Stimulated activated CD4-positive, alpha-beta T cell treated with anti-CD3 and anti-CD28 coated beads, Interleukin-4, amount 100 ng/mL, for 1 hour (primary cell): ENCODE measurements around the gene PRR30.
A peak's percentile ranks its signal among the peaks of the same experiment; 100 is the strongest.

Experiments used
- DNase-seq: peaks from one replicate; pipeline ENCODE4 v3.0.0-alpha.2; 2020

Gene PRR30

DNA sequence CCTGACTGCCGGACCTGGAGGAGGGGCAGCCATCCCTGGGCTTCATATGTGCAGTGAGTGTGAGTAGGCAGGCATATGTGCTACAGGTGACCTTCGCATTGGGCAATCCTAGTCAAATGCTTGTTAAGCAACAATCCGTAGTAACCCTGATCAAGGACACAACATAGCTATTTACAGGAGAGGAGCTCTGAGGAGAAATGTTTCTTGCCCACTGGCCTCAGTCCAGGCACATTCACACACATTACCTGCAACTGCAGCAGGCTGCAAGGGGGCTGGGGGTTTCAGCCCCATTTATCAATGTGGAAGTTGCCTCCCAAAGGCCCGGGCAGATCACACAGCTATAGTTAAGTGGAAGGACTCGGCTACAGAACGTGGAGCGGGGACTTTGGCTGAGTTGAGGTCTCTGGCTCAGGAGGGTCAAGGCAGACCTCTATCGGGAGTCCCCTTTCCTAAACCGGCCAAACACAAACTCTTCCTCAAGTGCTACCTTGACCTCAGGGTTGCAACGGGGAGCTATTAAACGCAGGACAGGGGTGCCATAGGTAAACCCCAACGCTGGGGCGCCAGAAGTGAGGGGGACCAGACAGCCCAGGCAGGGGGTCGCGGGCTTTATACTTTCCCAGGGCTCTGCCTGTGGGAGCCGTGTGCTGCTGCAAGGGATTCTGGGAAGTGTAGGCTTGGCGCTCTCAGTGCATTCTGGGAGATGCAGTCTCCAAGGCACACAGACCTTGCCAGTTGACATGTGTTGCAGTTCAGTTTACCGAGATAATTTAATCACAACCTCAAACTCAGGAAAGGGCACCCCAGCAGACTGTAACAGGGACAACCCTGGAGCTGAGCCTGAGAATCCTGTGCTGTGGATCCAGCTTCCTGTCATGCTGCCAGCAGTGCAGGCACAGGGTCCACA lies 43.2 kb downstream of the PRR30 start:
- DNase-seq, result peak; percentile 34

DNA sequence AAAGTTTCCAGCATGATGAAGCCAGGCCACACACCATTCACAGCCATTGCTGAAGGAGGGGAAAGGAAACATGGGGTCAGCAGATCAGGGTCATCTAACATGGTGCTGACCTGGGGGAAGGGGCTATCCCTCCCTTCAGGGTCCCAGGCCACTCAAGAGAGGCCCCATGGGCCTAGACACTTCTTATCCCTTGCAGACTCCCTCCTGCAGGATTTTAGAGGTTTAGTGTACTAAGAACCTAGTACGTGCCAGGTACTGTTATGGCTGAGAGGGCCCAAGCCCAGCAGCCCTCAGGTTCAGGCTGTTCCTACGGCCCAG lies 43.8 kb downstream of the PRR30 start:
- DNase-seq, result no peak

DNA sequence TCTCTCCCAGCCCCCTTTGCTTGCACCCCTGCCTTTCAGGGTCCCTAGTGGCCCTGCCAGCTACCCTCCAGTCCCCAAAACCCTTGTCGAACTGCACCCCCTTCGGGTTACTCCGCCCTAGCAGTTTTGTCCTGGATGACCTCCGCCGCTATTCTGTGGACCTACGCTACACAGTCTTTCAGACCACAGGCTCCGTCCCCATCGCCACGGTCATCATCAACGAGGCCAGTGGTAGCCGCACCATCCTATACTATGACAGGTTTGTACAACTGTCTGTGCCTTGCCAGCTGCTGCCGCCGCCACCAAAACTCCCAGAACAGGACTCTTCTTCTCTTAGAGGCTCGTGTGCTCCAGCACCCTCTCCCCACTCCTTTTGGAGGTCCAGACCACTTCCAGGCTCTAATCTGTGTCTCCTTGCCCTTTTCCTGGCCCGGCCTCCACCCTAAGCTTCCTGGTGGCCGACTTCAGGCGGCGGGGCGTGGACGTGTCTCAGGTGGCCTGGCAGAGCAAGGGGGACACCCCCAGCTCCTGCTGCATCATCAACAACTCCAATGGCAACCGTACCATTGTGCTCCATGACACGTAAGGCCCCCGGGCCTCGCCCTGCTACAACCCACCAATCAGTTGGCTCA lies 44.7 kb downstream of the PRR30 start:
- DNase-seq, result no peak

GRCh38 chr2:27093430-27094352 lies 45.5 kb downstream of the PRR30 start:
- DNase-seq, result no peak

DNA sequence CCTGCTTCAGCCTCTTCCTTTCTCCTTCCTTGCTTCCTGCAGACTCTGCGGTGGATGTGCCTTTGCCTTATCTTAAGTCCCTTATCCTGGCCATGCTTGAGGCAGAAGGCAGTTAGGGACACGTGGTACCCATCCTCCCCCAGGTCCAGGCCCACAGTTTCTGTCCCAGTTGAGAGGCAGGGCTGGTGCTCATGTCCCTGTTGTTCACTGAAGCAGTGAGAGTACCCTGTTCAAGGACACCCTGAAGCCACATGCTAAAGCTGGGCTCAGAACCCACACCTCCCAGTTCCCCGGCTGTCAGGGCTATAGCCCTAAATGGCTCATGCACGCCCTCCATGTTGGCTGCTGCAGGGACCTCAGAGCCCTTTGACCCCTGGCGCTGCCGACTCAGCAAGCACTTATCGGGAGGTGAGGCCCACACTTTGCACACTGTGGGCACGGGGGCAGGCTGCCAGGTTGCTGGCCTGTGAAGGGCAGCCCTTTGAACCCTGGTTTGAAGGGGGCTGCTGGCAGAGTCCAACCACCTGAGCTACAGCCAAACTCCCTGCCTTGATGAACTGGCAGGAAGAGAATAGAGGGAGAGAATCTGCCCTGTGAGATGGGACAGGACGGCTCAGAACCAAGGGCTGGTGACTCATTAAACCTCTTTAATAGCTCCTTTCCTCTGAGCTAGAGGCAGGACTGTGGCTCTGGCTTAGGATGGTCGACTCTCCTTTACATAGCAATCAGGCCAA lies 46.3 kb downstream of the PRR30 start:
- no peak for DNase-seq

- no peak for DNase-seq
These were observed 47.2 kb downstream of the PRR30 start for GRCh38 chr2:27091746-27092695.

GRCh38 chr2:27089111-27089954 lies 49.9 kb downstream of the PRR30 start:
- DNase-seq, result no peak

DNA sequence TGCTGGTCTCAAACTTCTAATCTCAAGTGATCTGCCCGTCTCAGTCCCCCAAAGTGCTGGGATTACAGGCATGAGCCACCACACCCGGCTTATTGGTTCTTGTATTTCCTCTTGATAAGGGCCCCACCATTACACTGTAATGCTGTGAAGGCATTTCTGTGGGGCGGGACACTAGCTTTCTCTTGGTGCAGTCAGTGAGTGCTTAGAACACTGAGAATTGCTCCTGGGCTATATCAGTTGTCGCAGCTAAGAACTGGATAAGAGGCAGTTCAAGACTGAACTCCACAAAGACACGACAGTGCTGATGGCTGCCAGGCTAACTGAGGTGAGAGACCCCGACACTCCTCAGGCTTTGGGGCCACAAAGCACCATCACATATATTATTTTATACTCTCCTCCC lies 50.6 kb downstream of the PRR30 start:
- DNase-seq, result no peak

DNA sequence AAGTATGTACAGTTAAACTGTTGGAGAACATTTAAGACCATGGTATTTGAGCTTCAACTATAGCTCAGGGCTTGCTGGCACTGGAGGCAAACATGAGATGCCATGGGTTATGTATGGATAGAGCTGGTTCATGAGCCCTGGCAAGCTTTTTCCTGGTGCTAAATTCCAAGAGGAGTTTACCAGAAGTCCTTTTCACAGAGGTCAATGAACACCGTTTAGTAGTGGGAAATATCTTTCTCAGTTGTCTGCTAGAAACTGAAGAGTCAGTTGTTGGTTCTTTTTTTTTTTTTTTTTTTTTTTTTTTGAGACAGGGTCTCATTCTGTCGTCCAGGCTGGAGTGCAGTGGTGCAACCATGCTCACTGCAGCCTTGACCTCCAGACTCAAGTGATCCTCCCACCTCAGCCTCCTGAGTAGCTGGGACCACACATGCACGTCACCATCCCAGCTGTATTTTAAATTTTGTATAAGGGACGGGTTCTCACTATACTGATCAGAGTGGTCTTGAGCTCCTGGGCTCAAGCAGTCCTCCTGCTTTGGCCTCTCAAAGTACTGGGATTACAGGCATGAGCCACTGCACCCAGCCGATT lies 51.3 kb downstream of the PRR30 start:
- no peak for DNase-seq
